Occipital lobe (tissue), 2 donors: Measurements from ENCODE around the gene SSTR3. TPM values are rescaled to one million over a fixed set of nuclear protein-coding genes. Genes with fewer than 3 reads are reported as not detected.
"Not testable (repeated sequence)": the region's sequence is repeated elsewhere in the genome, so short reads cannot be mapped to it uniquely, and the experiment has no call there.

Source experiments
- DNase-seq: peaks from one replicate; lab custom pipeline; 2025; lab: John Stamatoyannopoulos, UW
- total RNA-seq: library from RNA; depleted of rRNA; stranded (reverse); fragments of >200 nt; gene quantifications from one replicate; pipeline ENCODE4 v1.2.3, GENCODE V29; 2014

Gene SSTR3
- total RNA-seq, 1 donor from 2014 or later = not detected

- no peak for DNase-seq
Measured at GRCh38 chr22:37182101-37182948, 30.0 kb downstream of the SSTR3 start.

GRCh38 chr22:37181681-37182080 is 30.6 kb downstream of the SSTR3 start:
- DNase-seq = no peak

GRCh38 chr22:37180531-37181231 is 31.6 kb downstream of the SSTR3 start:
- no peak for DNase-seq

- no peak for DNase-seq
Measured at GRCh38 chr22:37179622-37180420, 32.5 kb downstream of the SSTR3 start.

- no peak for DNase-seq
Measured at GRCh38 chr22:37179126-37179470, 33.2 kb downstream of the SSTR3 start.

- DNase-seq = no peak
Measured at GRCh38 chr22:37178350-37179125, 33.7 kb downstream of the SSTR3 start.

GRCh38 chr22:37177755-37178154 is 34.5 kb downstream of the SSTR3 start:
- no peak for DNase-seq

- DNase-seq = no peak
Measured at GRCh38 chr22:37177221-37177620, 35.1 kb downstream of the SSTR3 start.

GRCh38 chr22:37176464-37177061 is 35.7 kb downstream of the SSTR3 start:
- DNase-seq = no peak

GRCh38 chr22:37175414-37176281 is 36.6 kb downstream of the SSTR3 start:
- DNase-seq = no peak

- no peak for DNase-seq
Measured at GRCh38 chr22:37174964-37175363, 37.3 kb downstream of the SSTR3 start.

GRCh38 chr22:37173709-37174108 is 38.6 kb downstream of the SSTR3 start:
- no peak for DNase-seq

GRCh38 chr22:37172266-37173245 is 39.7 kb downstream of the SSTR3 start:
- DNase-seq = no peak

GRCh38 chr22:37171662-37172061 is 40.6 kb downstream of the SSTR3 start:
- DNase-seq = no peak

GRCh38 chr22:37170689-37171405 is 41.4 kb downstream of the SSTR3 start:
- DNase-seq = not testable (repeated sequence)

GRCh38 chr22:37169947-37170688 is 42.2 kb downstream of the SSTR3 start:
- no peak for DNase-seq

GRCh38 chr22:37169406-37169805 is 42.9 kb downstream of the SSTR3 start:
- no peak for DNase-seq
